Gastroesophageal sphincter (tissue), 3 donors: ENCODE results near the gene SVIP.

Experiments used
- EP300 ChIP-seq: sonication (generic); formaldehyde crosslinking; IDR thresholded peaks from one replicate; pipeline ENCODE4 v1.6.1; 2017; ENCODE audit warnings: antibody characterized with exemption, mild to moderate bottlenecking
- POLR2A ChIP-seq, 2 donors: fragments of 450-650 bp; IDR thresholded peaks; one replicate each; pipeline ENCODE4 v1.6.1; 2017; ENCODE audit warnings: antibody characterized with exemption in 2 of 2, mild to moderate bottlenecking in 2 of 2, moderate library complexity in 1 of 2
- POLR2AphosphoS5 ChIP-seq: sonication (generic); formaldehyde crosslinking; IDR thresholded peaks from one replicate; pipeline ENCODE4 v1.6.1; 2017; ENCODE audit warnings: antibody characterized with exemption
- TF ChIP-seq, protein P1 (sequence below), 4 experiments: fragments of 200-600 bp in 2 of 4; fragments of 450-650 bp in 2 of 4; sonication (generic) in 1 of 4; IDR thresholded peaks; one replicate each; pipeline ENCODE4 v1.5.1; 2017 to 2019; ENCODE audit warnings: antibody characterized with exemption in 4 of 4, mild to moderate bottlenecking in 2 of 4, moderate library complexity in 2 of 4

DNA sequence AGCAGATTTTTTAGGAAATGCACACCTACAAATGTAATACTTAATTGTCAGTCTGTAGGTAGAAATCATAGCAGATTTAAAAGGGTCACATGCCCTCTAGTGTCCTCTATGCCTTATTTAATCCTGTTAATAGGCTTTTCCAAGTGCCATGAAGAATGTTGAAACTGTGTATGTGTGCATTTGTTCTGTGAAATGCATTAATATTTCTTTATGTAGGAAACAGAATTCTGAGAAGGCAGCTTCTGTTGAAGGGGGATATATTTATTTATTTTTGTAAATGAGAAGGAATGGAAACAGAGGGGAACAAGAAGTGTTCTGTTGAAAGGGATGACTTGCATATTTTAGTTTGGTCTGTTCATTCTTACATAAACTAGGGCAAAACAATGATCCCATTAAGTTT, 51.0 kb downstream of the SVIP start:
- TF ChIP-seq, protein P1, sequence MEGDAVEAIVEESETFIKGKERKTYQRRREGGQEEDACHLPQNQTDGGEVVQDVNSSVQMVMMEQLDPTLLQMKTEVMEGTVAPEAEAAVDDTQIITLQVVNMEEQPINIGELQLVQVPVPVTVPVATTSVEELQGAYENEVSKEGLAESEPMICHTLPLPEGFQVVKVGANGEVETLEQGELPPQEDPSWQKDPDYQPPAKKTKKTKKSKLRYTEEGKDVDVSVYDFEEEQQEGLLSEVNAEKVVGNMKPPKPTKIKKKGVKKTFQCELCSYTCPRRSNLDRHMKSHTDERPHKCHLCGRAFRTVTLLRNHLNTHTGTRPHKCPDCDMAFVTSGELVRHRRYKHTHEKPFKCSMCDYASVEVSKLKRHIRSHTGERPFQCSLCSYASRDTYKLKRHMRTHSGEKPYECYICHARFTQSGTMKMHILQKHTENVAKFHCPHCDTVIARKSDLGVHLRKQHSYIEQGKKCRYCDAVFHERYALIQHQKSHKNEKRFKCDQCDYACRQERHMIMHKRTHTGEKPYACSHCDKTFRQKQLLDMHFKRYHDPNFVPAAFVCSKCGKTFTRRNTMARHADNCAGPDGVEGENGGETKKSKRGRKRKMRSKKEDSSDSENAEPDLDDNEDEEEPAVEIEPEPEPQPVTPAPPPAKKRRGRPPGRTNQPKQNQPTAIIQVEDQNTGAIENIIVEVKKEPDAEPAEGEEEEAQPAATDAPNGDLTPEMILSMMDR (IDR thresholded peaks at IDR 0.05), result no peak
- TF ChIP-seq POLR2A (IDR thresholded peaks at IDR 0.05), result no peak
- no peak for TF ChIP-seq POLR2AphosphoS5
- no peak for TF ChIP-seq EP300
